WERI-Rb-1 (cell line): ENCODE data around the gene KDM6B.

Experiments
- DNase-seq: peaks from one replicate; pipeline ENCODE4 v3.0.0-alpha.2; 2020
- H3K27ac ChIP-seq: fragments of 250-450 bp; sonication (Bioruptor Pico); 2 replicates; pipeline ENCODE4 v1.5.1; 2020; ENCODE audit warnings: mild to moderate bottlenecking, moderate library complexity
- H3K27me3 ChIP-seq: fragments of 250-450 bp; sonication (Bioruptor Pico); 2 replicates; pipeline ENCODE4 v1.5.1; 2021; ENCODE audit warnings: mild to moderate bottlenecking, low read depth, moderate library complexity; ENCODE audit not compliant: insufficient read depth, severe bottlenecking
- H3K36me3 ChIP-seq: fragments of 250-450 bp; sonication (Bioruptor Pico); 2 replicates; pipeline ENCODE4 v1.5.1; 2020; ENCODE audit warnings: mild to moderate bottlenecking, moderate library complexity
- H3K4me3 ChIP-seq: 2 replicates; pipeline ENCODE4 v1.5.1; 2011; ENCODE audit warnings: low read depth, mild to moderate bottlenecking, control low read depth, low read length
- H3K9me3 ChIP-seq: fragments of 250-450 bp; sonication (Bioruptor Pico); 2 replicates; pipeline ENCODE4 v1.5.1; 2021; ENCODE audit warnings: mild to moderate bottlenecking, moderate library complexity; ENCODE audit not compliant: severe bottlenecking
- CTCF ChIP-seq: IDR thresholded peaks from 2 replicates; pipeline ENCODE4 v1.5.1; 2011; ENCODE audit warnings: low read depth, mild to moderate bottlenecking, control low read depth, inconsistent platforms, low read length

KDM6B gene

GRCh38 chr17:7882068-7882467 is 48.1 kb downstream of the KDM6B start:
- no peak for TF ChIP-seq CTCF
- H3K27me3 ChIP-seq = no peaks in the 10 kb centered on the region
- H3K27ac ChIP-seq = no peak overlapping the region
- H3K9me3 ChIP-seq = no peaks in the 10 kb centered on the region
- no peak overlapping the region for H3K4me3 ChIP-seq
- no peak for DNase-seq
- H3K36me3 ChIP-seq = peaks cover 24% of the 10 kb centered on the region

GRCh38 chr17:7882629-7883028 is 48.6 kb downstream of the KDM6B start:
- Histone ChIP-seq H3K27ac (no peak overlapping the region), H3K4me3 (no peak overlapping the region)
- TF ChIP-seq CTCF = no peak

More at GRCh38 chr17:7882629-7883028, 48.6 kb downstream of the KDM6B start:
- H3K36me3 ChIP-seq = peaks cover 24% of the 10 kb centered on the region
- H3K9me3 ChIP-seq = no peaks in the 10 kb centered on the region
- no peak for DNase-seq
- H3K27me3 ChIP-seq = no peaks in the 10 kb centered on the region
